ENCODE measurements around the gene CNNM2.

Gene CNNM2

DNA sequence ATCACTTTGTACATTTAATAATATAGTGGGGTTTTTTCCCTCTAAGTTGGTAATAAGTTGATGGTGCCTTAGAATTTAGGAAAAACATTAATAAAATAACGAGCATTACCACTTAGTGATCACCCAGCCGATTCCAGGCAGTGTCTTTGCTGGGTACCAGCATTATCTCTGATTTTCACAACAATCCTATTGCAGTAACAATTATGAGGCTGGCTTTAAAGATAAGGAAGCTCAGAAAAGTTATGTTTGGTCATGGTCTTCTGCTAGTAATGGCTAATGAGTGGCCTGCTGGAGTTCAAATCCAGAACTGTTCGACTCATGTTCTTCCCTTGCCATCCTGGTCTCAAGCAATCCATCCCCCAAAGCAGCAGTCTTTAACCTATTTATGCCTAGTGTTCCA is 127.9 kb downstream of the CNNM2 start:
- DNase-seq (ENCODE audit: low read depth), result no peak
- TF ChIP-seq, protein P1, sequence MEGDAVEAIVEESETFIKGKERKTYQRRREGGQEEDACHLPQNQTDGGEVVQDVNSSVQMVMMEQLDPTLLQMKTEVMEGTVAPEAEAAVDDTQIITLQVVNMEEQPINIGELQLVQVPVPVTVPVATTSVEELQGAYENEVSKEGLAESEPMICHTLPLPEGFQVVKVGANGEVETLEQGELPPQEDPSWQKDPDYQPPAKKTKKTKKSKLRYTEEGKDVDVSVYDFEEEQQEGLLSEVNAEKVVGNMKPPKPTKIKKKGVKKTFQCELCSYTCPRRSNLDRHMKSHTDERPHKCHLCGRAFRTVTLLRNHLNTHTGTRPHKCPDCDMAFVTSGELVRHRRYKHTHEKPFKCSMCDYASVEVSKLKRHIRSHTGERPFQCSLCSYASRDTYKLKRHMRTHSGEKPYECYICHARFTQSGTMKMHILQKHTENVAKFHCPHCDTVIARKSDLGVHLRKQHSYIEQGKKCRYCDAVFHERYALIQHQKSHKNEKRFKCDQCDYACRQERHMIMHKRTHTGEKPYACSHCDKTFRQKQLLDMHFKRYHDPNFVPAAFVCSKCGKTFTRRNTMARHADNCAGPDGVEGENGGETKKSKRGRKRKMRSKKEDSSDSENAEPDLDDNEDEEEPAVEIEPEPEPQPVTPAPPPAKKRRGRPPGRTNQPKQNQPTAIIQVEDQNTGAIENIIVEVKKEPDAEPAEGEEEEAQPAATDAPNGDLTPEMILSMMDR (IDR thresholded peaks at IDR 0.05; ENCODE audit: control insufficient read depth, extremely low read depth, insufficient read depth), result no peak
- no peak overlapping the region for H3K4me3 ChIP-seq (ENCODE audit: low read depth, low read length)

DNA sequence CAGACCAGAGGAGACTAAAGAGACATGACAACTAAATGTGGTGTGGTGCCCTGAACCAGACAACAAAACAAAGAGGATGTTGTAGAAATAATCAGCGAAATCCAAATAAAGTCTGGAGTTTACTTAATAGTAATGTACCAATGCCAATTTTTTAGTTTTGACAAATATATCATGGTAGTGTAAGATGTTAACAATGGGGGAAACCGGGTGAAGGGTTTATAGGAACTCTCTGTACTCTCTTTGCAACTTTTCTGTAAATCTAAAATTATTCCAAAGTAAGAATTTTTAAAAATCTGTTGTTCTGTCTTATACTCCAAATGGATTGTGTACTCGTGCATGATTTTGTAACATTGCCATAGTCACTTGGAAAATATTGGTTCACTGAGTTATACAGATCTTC is 129.3 kb downstream of the CNNM2 start:
- TF ChIP-seq, protein P1 (IDR thresholded peaks at IDR 0.05; ENCODE audit: control insufficient read depth, extremely low read depth, insufficient read depth), result no peak
- no peak for DNase-seq (ENCODE audit: low read depth)
- H3K4me3 ChIP-seq (ENCODE audit: low read depth, low read length), result no peak overlapping the region

DNA sequence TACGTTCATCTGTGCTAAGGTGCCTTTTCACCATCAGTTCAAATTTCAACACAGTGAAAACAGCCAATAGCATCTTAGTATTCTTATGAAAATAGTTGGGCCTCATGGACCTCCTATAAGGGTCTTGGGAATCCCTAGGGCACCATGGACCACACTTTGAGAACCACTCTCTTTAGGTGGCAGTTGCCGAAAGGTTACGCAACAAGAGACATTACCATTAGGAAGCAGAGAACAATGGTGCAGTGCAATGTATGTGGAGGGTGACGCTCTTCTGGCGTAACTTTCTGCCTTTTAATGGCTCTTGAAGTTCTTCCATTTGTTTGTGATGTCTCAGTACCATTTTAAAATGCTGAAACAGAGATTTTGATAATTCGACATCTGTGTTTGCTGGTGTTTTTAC is 131.1 kb downstream of the CNNM2 start:
- TF ChIP-seq, protein P1 (IDR thresholded peaks at IDR 0.05; ENCODE audit: control insufficient read depth, extremely low read depth, insufficient read depth), result no peak
- DNase-seq (ENCODE audit: low read depth), result no peak
- H3K4me3 ChIP-seq (ENCODE audit: low read depth, low read length), result no peak overlapping the region

DNA sequence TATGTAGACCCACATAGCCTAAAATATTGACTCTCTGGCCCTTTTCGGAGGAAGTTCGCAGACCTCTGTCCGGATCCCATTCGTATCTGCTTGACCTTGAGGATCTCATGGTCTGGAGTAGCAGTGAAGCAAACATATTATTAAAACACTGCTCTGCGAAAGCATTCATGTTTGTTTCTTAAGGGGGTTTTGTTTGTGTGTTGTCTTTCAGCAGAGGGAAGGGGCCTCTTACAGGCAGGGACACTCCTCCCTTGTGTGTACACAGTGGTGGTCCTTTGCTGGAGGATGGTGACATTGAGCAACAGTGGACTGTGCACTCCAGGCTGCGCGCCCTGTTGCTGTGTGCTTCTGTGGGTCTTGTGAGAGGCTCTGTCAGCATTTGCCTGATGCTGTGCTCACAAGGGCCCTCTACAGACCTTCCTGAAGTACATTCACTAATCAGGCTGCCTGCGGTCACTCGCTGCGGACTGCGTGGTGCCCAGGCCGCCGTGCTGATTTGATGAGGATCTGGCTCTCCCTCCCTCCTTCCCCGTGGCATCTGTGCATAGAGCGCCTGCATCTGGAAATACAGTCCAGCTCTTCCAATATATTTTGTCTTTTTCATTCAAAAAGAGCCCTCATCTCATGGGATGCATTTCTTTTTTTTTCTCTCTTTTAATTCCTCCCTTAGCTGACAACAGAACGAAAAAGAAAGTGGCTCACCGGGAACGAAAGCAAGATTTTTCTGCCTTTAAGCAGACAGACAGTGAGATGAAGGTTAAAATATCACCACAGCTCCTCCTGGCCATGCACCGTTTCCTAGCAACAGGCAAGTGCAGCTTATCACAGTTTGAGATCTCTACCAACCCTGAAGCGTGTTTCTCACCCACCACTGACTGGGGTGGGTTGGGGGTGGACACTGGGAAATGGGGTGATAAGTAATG is 135.8 kb downstream of the CNNM2 start:
- no peak overlapping the region for H3K4me3 ChIP-seq (ENCODE audit: low read depth, low read length)
- TF ChIP-seq, protein P1 (IDR thresholded peaks at IDR 0.05; ENCODE audit: control insufficient read depth, extremely low read depth, insufficient read depth), result peak; percentile 43
- DNase-seq (ENCODE audit: low read depth), result no peak

DNA sequence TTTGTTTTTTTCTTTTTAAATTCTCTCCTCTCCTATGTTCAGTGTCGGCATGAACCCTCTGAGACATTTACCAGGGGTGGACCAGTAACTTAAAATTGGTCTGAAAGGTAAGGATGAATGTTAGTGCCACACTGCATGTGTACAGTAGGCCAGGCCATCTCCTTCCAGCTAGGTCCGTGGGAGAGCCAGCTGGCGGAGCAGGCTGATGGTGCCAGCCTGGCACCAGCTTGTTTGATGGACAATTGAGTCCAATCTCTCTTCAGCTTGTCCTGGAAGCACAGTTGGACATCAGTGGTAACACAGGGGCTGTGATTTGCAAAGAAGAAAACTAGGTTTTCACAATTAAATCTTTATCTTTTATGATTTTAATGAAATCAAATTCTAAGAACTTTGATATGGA is 136.5 kb downstream of the CNNM2 start:
- DNase-seq (ENCODE audit: low read depth), result no peak
- H3K4me3 ChIP-seq (ENCODE audit: low read depth, low read length), result no peak overlapping the region
- TF ChIP-seq, protein P1 (IDR thresholded peaks at IDR 0.05; ENCODE audit: control insufficient read depth, extremely low read depth, insufficient read depth), result no peak

DNA sequence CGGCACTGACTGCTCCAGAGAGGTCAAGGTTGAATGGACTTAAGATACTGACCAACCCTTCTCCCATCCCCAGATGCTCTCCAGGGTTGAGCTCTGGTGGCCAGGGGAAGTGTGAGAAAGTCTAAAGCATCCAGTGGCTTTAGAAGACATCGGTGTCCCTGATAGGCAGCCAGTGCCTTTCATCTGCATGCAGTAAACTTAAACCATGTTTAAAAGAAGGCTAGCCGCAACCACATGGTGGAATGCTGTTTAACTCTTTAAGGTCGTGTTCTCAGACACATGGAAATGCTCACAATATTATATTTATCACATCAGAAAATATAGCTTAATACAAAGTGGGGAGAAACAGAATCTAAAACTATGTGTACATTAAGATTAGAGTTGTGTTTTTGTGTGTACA is 137.0 kb downstream of the CNNM2 start:
- no peak for DNase-seq (ENCODE audit: low read depth)
- TF ChIP-seq, protein P1 (IDR thresholded peaks at IDR 0.05; ENCODE audit: control insufficient read depth, extremely low read depth, insufficient read depth), result no peak
- H3K4me3 ChIP-seq (ENCODE audit: low read depth, low read length), result no peak overlapping the region

DNA sequence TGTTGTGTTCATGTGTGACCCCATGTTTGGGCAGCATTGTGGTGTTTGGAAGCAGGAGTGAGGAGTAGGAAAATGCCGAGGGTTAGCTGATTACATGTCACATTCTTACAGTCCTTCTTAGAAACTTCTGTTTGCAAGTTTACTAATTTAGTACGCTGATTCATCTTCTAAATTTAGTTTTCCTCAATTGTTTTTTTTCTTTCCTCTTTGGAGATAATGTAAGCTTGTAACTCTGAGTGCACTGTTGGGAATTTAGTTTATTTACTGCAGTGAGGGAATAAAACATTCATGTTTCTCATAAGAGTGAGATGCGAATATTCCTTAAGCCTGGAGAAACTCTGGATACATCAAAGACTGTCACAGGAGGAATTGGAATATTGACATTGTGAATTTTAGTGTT is 139.9 kb downstream of the CNNM2 start:
- no peak overlapping the region for H3K4me3 ChIP-seq (ENCODE audit: low read depth, low read length)
- TF ChIP-seq, protein P1 (IDR thresholded peaks at IDR 0.05; ENCODE audit: control insufficient read depth, extremely low read depth, insufficient read depth), result no peak
- no peak for DNase-seq (ENCODE audit: low read depth)

Measured in LNCaP clone FGC (cell line).